PC-9 (cell line): ENCODE data around the gene SLC36A4. TPM values are rescaled to one million over a fixed set of nuclear protein-coding genes. Genes with fewer than 3 reads are reported as not detected.

Source experiments
- BruUV-seq: library from RNA; stranded (reverse); fragments of 400-500 nt; replicated peaks from 2 replicates; lab custom pipeline; 2021; lab: Mats Ljungman, UMichigan
- CTCF ChIA-PET: fragments of 300-600 bp; sonication (Branson Sonifier 250); formaldehyde crosslinking; loops from one replicate; lab custom pipeline; 2022; ENCODE audit warnings: antibody characterized with exemption; lab: Charles Lee
- POLR2A ChIA-PET: fragments of 300-600 bp; sonication (Branson Sonifier 250); formaldehyde crosslinking; loops from one replicate; lab custom pipeline; 2022; ENCODE audit warnings: antibody characterized with exemption; ENCODE audit not compliant: unreplicated experiment; lab: Charles Lee
- DNase-seq, 2 experiments: peaks; one replicate each; pipeline versions ENCODE4 v3.0.0 to v3.0.0-alpha.2; 2015 to 2022; ENCODE audit warnings: mixed read lengths in 1 of 2
- H2AFZ ChIP-seq: fragments of 200-600 bp; sonication (generic); 2 replicates; pipeline ENCODE4 v1.8.1; 2017; ENCODE audit warnings: antibody characterized with exemption
- H3F3A ChIP-seq: fragments of 200-600 bp; sonication (generic); 2 replicates; pipeline ENCODE4 v1.8.1; 2017; ENCODE audit warnings: antibody characterized with exemption, mild to moderate bottlenecking, low read depth; ENCODE audit not compliant: insufficient read depth
- H3K27ac ChIP-seq: fragments of 200-600 bp; sonication (generic); 2 replicates; pipeline ENCODE4 v1.6.1; 2016; ENCODE audit warnings: mixed run types
- H3K27me3 ChIP-seq: fragments of 200-600 bp; sonication (generic); 2 replicates; pipeline ENCODE4 v1.6.1; 2016; ENCODE audit warnings: low read depth, mixed run types; ENCODE audit not compliant: insufficient read depth
- H3K36me3 ChIP-seq: fragments of 200-600 bp; sonication (generic); 2 replicates; pipeline ENCODE4 v1.6.1; 2016; ENCODE audit warnings: low read depth, mixed run types
- H3K4me1 ChIP-seq: fragments of 200-600 bp; sonication (generic); replicated peaks from 2 replicates; pipeline ENCODE4 v1.6.1; 2016; ENCODE audit warnings: mixed run types; ENCODE audit not compliant: insufficient read depth
- H3K4me2 ChIP-seq: fragments of 200-600 bp; sonication (generic); 2 replicates; pipeline ENCODE4 v1.6.1; 2017; ENCODE audit warnings: mixed run types
- H3K4me3 ChIP-seq: fragments of 200-600 bp; sonication (generic); 2 replicates; pipeline ENCODE4 v1.6.1; 2016; ENCODE audit warnings: mixed run types
- H3K79me2 ChIP-seq: fragments of 200-600 bp; sonication (generic); 2 replicates; pipeline ENCODE4 v1.6.1; 2017; ENCODE audit warnings: low read depth, mixed run types
- H3K9me2 ChIP-seq: fragments of 200-600 bp; sonication (generic); 2 replicates; pipeline ENCODE4 v1.8.1; 2017; ENCODE audit warnings: mild to moderate bottlenecking; ENCODE audit not compliant: insufficient read depth
- H3K9me3 ChIP-seq: fragments of 200-600 bp; sonication (generic); 2 replicates; pipeline ENCODE4 v1.8.1; 2016; ENCODE audit warnings: low read depth; ENCODE audit not compliant: insufficient read depth
- H4K20me1 ChIP-seq: fragments of 200-600 bp; sonication (generic); 2 replicates; pipeline ENCODE4 v1.8.1; 2017; ENCODE audit not compliant: insufficient read depth
- CTCF ChIP-seq: fragments of 200-600 bp; sonication (generic); conservative IDR thresholded peaks from 2 replicates; pipeline ENCODE4 v1.6.1; 2017; ENCODE audit warnings: mixed run types, antibody characterized with exemption, mild to moderate bottlenecking, moderate library complexity
- EZH2 ChIP-seq: fragments of 200-600 bp; sonication (generic); IDR thresholded peaks from 2 replicates; pipeline ENCODE4 v1.8.0; 2017; ENCODE audit warnings: antibody characterized with exemption, low read depth
- intact Hi-C: fragments of 100-400 bp; cut with micrococcal nuclease; formaldehyde crosslinking; loops from one replicate; pipeline ENCODE4 v1.10.0; 2022; ENCODE audit not compliant: unreplicated experiment
- total RNA-seq: library from RNA; stranded (reverse); gene quantifications from 2 replicates; pipeline ENCODE4 v1.2.3, GENCODE V29; 2021

The SLC36A4 gene
- total RNA-seq, 1 experiment from 2014 or later: 17.7 TPM

- no peak for TF ChIP-seq EZH2
- TF ChIP-seq CTCF: no peak
- Histone ChIP-seq H3K9me3 (no peaks in the 10 kb centered on the region), H3K4me1 (peaks cover 8% of the 10 kb centered on the region), H3K4me2 (no peak overlapping the region), H3K36me3 (no peaks in the 10 kb centered on the region), H4K20me1 (no peaks in the 10 kb centered on the region), H3K27me3 (no peaks in the 10 kb centered on the region), H3F3A (peaks cover 11% of the 10 kb centered on the region; the same call in 1 of the 2 replicates), H3K27ac (no peak overlapping the region), H3K9me2 (no peaks in the 10 kb centered on the region), H3K79me2 (peaks cover 51% of the 10 kb centered on the region), H3K4me3 (no peak overlapping the region), H2AFZ (no peak overlapping the region)
- CTCF ChIA-PET: no interaction called here
- DNase-seq: no peak
- POLR2A ChIA-PET: no interaction called here
- BruUV-seq: no TSS peak
- intact Hi-C loops: loop anchor here (10.0 kb wide), 1 partner anchor 249 kb away; no protein-coding TSS in a partner anchor
Measured at GRCh38 chr11:93193731-93194130, 4.1 kb downstream of the SLC36A4 start.

GRCh38 chr11:93192163-93192562 is 5.6 kb downstream of the SLC36A4 start:
- no peaks in the 10 kb centered on the region for H3K27me3 ChIP-seq
- CTCF ChIA-PET: no interaction called here
- TF ChIP-seq CTCF (no peak), EZH2 (no peak)
- peaks cover 8% of the 10 kb centered on the region for H3K4me1 ChIP-seq
- no peaks in the 10 kb centered on the region; the same call in 1 of the 2 replicates for H4K20me1 ChIP-seq
- no peak for DNase-seq
- H3F3A ChIP-seq: peaks cover 3% of the 10 kb centered on the region; the same call in 1 of the 2 replicates
- intact Hi-C loops: loop anchor here (10.0 kb wide), 1 partner anchor 247 kb away; no protein-coding TSS in a partner anchor
- no peak overlapping the region for H3K4me3 ChIP-seq
- H3K36me3 ChIP-seq: no peaks in the 10 kb centered on the region
- no peak overlapping the region for H2AFZ ChIP-seq
- no TSS peak for BruUV-seq
- no peak overlapping the region for H3K4me2 ChIP-seq
- H3K79me2 ChIP-seq: peaks cover 51% of the 10 kb centered on the region
- 0 out of 2 replicates have a peak, but pooled peaks cover 5% of the 10 kb centered on the region for H3K9me3 ChIP-seq
- H3K27ac ChIP-seq: no peak overlapping the region
- no peaks in the 10 kb centered on the region for H3K9me2 ChIP-seq
- POLR2A ChIA-PET: no interaction called here

- no TSS peak for BruUV-seq
Measured at GRCh38 chr11:93189462-93189861, 8.3 kb downstream of the SLC36A4 start.

More at GRCh38 chr11:93189462-93189861, 8.3 kb downstream of the SLC36A4 start:
- intact Hi-C loops: no loop called here
- Histone ChIP-seq H3K27me3 (no peaks in the 10 kb centered on the region), H3K4me1 (no peaks in the 10 kb centered on the region), H3F3A (no peaks in the 10 kb centered on the region), H2AFZ (no peak overlapping the region), H3K36me3 (no peaks in the 10 kb centered on the region; the same call in 1 of the 2 replicates), H3K4me3 (no peak overlapping the region), H3K79me2 (peaks cover 24% of the 10 kb centered on the region), H3K27ac (no peak overlapping the region), H3K4me2 (no peak overlapping the region), H4K20me1 (no peaks in the 10 kb centered on the region; the same call in 1 of the 2 replicates), H3K9me2 (no peaks in the 10 kb centered on the region), H3K9me3 (0 out of 2 replicates have a peak, but pooled peaks cover 5% of the 10 kb centered on the region)
- DNase-seq: no peak
- CTCF ChIA-PET: interaction anchor here (0.6 kb wide), 1 partner anchor 35 kb away, joined by 3 read pairs; no protein-coding TSS in a partner anchor
- no peak for TF ChIP-seq EZH2
- no peak for TF ChIP-seq CTCF
- POLR2A ChIA-PET: no interaction called here
